ENCODE measurements around the gene LARGE1. TPM values are rescaled to one million over a fixed set of nuclear protein-coding genes. Genes with fewer than 3 reads are reported as not detected.

The LARGE1 gene
- total and polyA plus RNA-seq, 8 donors: 4.1 to 29.3 (median 13.7) TPM

- no peak for FAIRE-seq
- no peaks in the 10 kb centered on the region for H3K27me3 ChIP-seq
Observed at GRCh38 chr22:33519974-33520903, 400.0 kb downstream of the LARGE1 start.

GRCh38 chr22:33519071-33519973 is 401.0 kb downstream of the LARGE1 start:
- H3K4me1 ChIP-seq: no peaks in the 10 kb centered on the region
- H3K9me3 ChIP-seq: no peaks in the 10 kb centered on the region
- DNase-seq (peak in 2 of 6 donors; percentile 23 to 49), ATAC-seq (peak; percentile 52 to 86 (median 82)), FAIRE-seq (no peak)
- no peak overlapping the region for H3K4me3 ChIP-seq
- H3K27ac ChIP-seq: no peak overlapping the region
- 46 to 57% methylated on average over 13 of the region's 13 CpGs for WGBS, 2 donors
- intact Hi-C loops (cut with DNase I): loop anchor here in 1 of 3 donors (2.0 to 10.0 kb wide), 2 partner anchors 59 to 585 kb away; no protein-coding TSS in a partner anchor
- no peaks in the 10 kb centered on the region for H3K27me3 ChIP-seq
- H3K36me3 ChIP-seq: no peaks in the 10 kb centered on the region
- peak; percentile 19 to 60 (median 48) for TF ChIP-seq CTCF (IDR thresholded peaks at IDR 0.05)

More at GRCh38 chr22:33519974-33520903, 400.0 kb downstream of the LARGE1 start:
- H3K27ac ChIP-seq: no peak overlapping the region
- H3K9me3 ChIP-seq: no peaks in the 10 kb centered on the region
- no peak for TF ChIP-seq CTCF (IDR thresholded peaks at IDR 0.05)
- H3K36me3 ChIP-seq: no peaks in the 10 kb centered on the region
- H3K4me1 ChIP-seq: peaks cover 0 to 6% (median 0%) of the 10 kb centered on the region in 3 donors
- ATAC-seq (no peak), DNase-seq (no peak)
- WGBS, 2 donors: 86 to 88% methylated on average over 13 of the region's 13 CpGs
- intact Hi-C loops (cut with DNase I): loop anchor here in 2 of 3 donors (2.0 to 10.0 kb wide), 3 partner anchors 55 to 585 kb away; no protein-coding TSS in a partner anchor
- H3K4me3 ChIP-seq: no peak overlapping the region

- FAIRE-seq: no peak
- Histone ChIP-seq H3K27me3 (no peaks in the 10 kb centered on the region), H3K36me3 (no peaks in the 10 kb centered on the region), H3K4me1 (no peaks in the 10 kb centered on the region), H3K27ac (no peak overlapping the region), H3K4me3 (no peak overlapping the region), H3K9me3 (no peaks in the 10 kb centered on the region)
- no peak for ATAC-seq
- intact Hi-C loops (cut with DNase I): loop anchor here in 1 of 3 donors (2.0 to 10.0 kb wide), 2 partner anchors 60 to 586 kb away; no protein-coding TSS in a partner anchor
- TF ChIP-seq CTCF (IDR thresholded peaks at IDR 0.05): no peak
- WGBS, 2 donors: 96 to 98% methylated on average over 7 of the region's 7 CpGs
- no peak for DNase-seq
Observed at GRCh38 chr22:33518405-33518804, 401.9 kb downstream of the LARGE1 start.

GRCh38 chr22:33515795-33516194 is 404.5 kb downstream of the LARGE1 start:
- Histone ChIP-seq H3K4me1 (no peaks in the 10 kb centered on the region), H3K36me3 (no peaks in the 10 kb centered on the region), H3K27me3 (no peaks in the 10 kb centered on the region), H3K4me3 (no peak overlapping the region), H3K9me3 (no peaks in the 10 kb centered on the region), H3K27ac (no peak overlapping the region)
- no peak for FAIRE-seq
- ATAC-seq: peak in 1 of 4 donors; percentile 24
- intact Hi-C loops (cut with DNase I): loop anchor here in 1 of 3 donors (10.0 kb wide), 1 partner anchor 589 kb away; no protein-coding TSS in a partner anchor
- no peak for TF ChIP-seq CTCF (IDR thresholded peaks at IDR 0.05)
- DNase-seq: peak in 3 of 6 donors; percentile 52 to 72 (median 69)
- 58 to 66% methylated on average over 8 of the region's 8 CpGs for WGBS, 2 donors
